Measurements from ENCODE around the gene TIMMDC1. TPM values are rescaled to one million over a fixed set of nuclear protein-coding genes. Genes with fewer than 3 reads are reported as not detected.

Gene TIMMDC1
- total and polyA plus RNA-seq, 2 of the 4 experiments (the other 2 are of a cell fraction): 52.5 to 56.6 TPM

- H2BK120ac ChIP-seq (ENCODE audit: low read depth, low read length): peak within 1 kb of the TSS; percentile 28
- H3K36me3 ChIP-seq (ENCODE audit: control insufficient read depth, insufficient read depth, low read length): peaks cover 8% of the 10 kb centered on the region
- peak within 1 kb of the TSS; percentile 98 for H3K4ac ChIP-seq (ENCODE audit: low read depth, low read length)
- H2BK20ac ChIP-seq (ENCODE audit: low read depth, low read length): peak within 1 kb of the TSS; percentile 6; the same call in 1 of the 2 replicates
- H3K9me1 ChIP-seq (ENCODE audit: insufficient read depth, low read length): peaks cover 5% of the 10 kb centered on the region; the same call in 1 of the 2 replicates
- H3K27me3 ChIP-seq (ENCODE audit: control insufficient read depth, insufficient read depth, low read length): no peaks in the 10 kb centered on the region
- peak within 1 kb of the TSS; percentile 83 for H3K18ac ChIP-seq (ENCODE audit: low read depth, low read length)
- H2BK15ac ChIP-seq (ENCODE audit: low read depth, low read length): peak within 1 kb of the TSS; percentile 32; the same call in 1 of the 3 replicates
- peak within 1 kb of the TSS; percentile 96 for H3K4me2 ChIP-seq (ENCODE audit: low read depth, low read length)
- WGBS, 2 experiments (ENCODE audit: extremely low coverage in 2 of 2, insufficient read length in 1 of 2): 0% methylated on average over 13 of the region's 51 CpGs; no CpG with 5 or more reads in 1 of the 2 experiments
- DNase-seq (peak; percentile 98), ATAC-seq (ENCODE audit: low read depth) (peak; percentile 96)
- peak within 1 kb of the TSS; percentile 91 for H3K9ac ChIP-seq (ENCODE audit: low read depth, low read length)
- H3K9me3 ChIP-seq (ENCODE audit: control insufficient read depth, insufficient read depth, low read length): no peaks in the 10 kb centered on the region
- H4K5ac ChIP-seq (ENCODE audit: low read depth, low read length): peak within 1 kb of the TSS; percentile 99
- H3K23ac ChIP-seq (ENCODE audit: low read depth, low read length): peak within 1 kb of the TSS; percentile 93
- H3K4me3 ChIP-seq (ENCODE audit: insufficient read depth, low read depth, low read length): peak within 1 kb of the TSS; percentile 75
- H3K14ac ChIP-seq (replicated peaks; ENCODE audit: low read depth, low read length): peak within 1 kb of the TSS; percentile 99
- in situ Hi-C loops (cut with MboI; ENCODE audit: low sequenced_read_pairs) (no loop called here), intact Hi-C loops (cut with micrococcal nuclease) (loop anchor here (1.0 to 2.0 kb wide), 2 partner anchors 169 to 188 kb away; partner anchors contain the start of gene ARHGAP31), dilution Hi-C loops (cut with HindIII; ENCODE audit: low sequenced_read_pairs, unreplicated experiment) (no loop called here)
- H2AK9ac ChIP-seq (replicated peaks; ENCODE audit: low read depth, low read length, poor library complexity): peak within 1 kb of the TSS; percentile 99
- H4K20me1 ChIP-seq (ENCODE audit: insufficient read depth, low read length): peaks cover 15% of the 10 kb centered on the region; the same call in 1 of the 2 replicates
- peak within 1 kb of the TSS; percentile 95 for H2AK5ac ChIP-seq (ENCODE audit: low read depth, low read length)
- H2AFZ ChIP-seq (replicated peaks; ENCODE audit: low read length, poor library complexity): peak within 1 kb of the TSS; percentile 92
- H3K4me1 ChIP-seq (ENCODE audit: control insufficient read depth, insufficient read depth, low read length): peaks cover 3% of the 10 kb centered on the region
- ChIA-PET CTCF (no interaction called here), POLR2A (ENCODE audit: unreplicated experiment) (interaction anchor here (0.6 to 0.9 kb wide), 2 partner anchors 96 to 325 kb away, joined by 3 read pairs; no protein-coding TSS in a partner anchor)
- BruUV-seq (replicated peaks): TSS peak; percentile 75
- peak within 1 kb of the TSS; percentile 94 for H4K91ac ChIP-seq (ENCODE audit: insufficient read depth, low read depth, low read length)
- H3K27ac ChIP-seq (ENCODE audit: insufficient read depth, low read length): peak within 1 kb of the TSS; percentile 87
- H3K56ac ChIP-seq (ENCODE audit: extremely low read depth, insufficient read depth, low read length): peak within 1 kb of the TSS; percentile 85
- H3K79me1 ChIP-seq (ENCODE audit: low read depth in 1 of 2, low read length in 2 of 2): peaks cover 3 to 30% of the 10 kb centered on the region in 2 experiments; a peak in 3 of 4 replicates
- H4K8ac ChIP-seq (ENCODE audit: low read depth in 2 of 2, low read length in 2 of 2): peak within 1 kb of the TSS; percentile 94 to 100
- H2BK5ac ChIP-seq (ENCODE audit: low read depth, low read length, poor library complexity, severe bottlenecking): peak within 1 kb of the TSS; percentile 87
- no peak for TF ChIP-seq RCOR1 (IDR thresholded peaks at IDR 0.05; ENCODE audit: insufficient replicate concordance, low read length)
- no peak for TF ChIP-seq ELK1 (IDR thresholded peaks at IDR 0.05; ENCODE audit: borderline replicate concordance, low read depth, low read length)
- TF ChIP-seq MXI1 (IDR thresholded peaks at IDR 0.05; ENCODE audit: borderline replicate concordance, low read depth, low read length): peak; percentile 87
- TF ChIP-seq CHD1 (IDR thresholded peaks at IDR 0.05; ENCODE audit: low read depth, low read length): peak; percentile 33
- TF ChIP-seq MAFK (IDR thresholded peaks at IDR 0.05; ENCODE audit: low read depth, low read length): no peak
- TF ChIP-seq FOS (IDR thresholded peaks at IDR 0.05; ENCODE audit: low read depth, low read length): peak; percentile 40; the same call in 1 of the 2 replicates
- TF ChIP-seq NFE2L2 (IDR thresholded peaks at IDR 0.05; ENCODE audit: low read depth, low read length): no peak
- no peak for TF ChIP-seq CEBPB (IDR thresholded peaks at IDR 0.05; ENCODE audit: low read depth, low read length)
- 0 out of 2 replicates have a peak, but pooled peaks have one; percentile 18 for TF ChIP-seq CTCF (conservative IDR thresholded peaks at IDR 0.05; ENCODE audit: low read depth, low read length)
- TF ChIP-seq MAZ (IDR thresholded peaks at IDR 0.05; ENCODE audit: borderline replicate concordance, low read depth, low read length): peak; percentile 95
- TF ChIP-seq RFX5 (IDR thresholded peaks at IDR 0.05; ENCODE audit: low read depth, low read length): no peak
- peak; percentile 97 for TF ChIP-seq POLR2A (IDR thresholded peaks at IDR 0.05; ENCODE audit: low read depth, low read length)
- 0 out of 2 replicates have a peak, but pooled peaks have one; percentile 41 for TF ChIP-seq BHLHE40 (IDR thresholded peaks at IDR 0.05; ENCODE audit: low read depth, low read length)
- TF ChIP-seq SMC3 (IDR thresholded peaks at IDR 0.05; ENCODE audit: low read depth, low read length): no peak
These were observed 34.9 kb upstream of the TIMMDC1 start, which contains the start of gene TMEM39A for GRCh38 chr3:119463171-119464169. Gene TMEM39A, minus strand, starts transcription at chr3:119463615. Its CDS starts 1,541 bp downstream, at chr3:119462074.

All from IMR-90 (cell line).